ENCODE results near the gene SMAD4. TPM values are rescaled to one million over a fixed set of nuclear protein-coding genes. Genes with fewer than 3 reads are reported as not detected.

Gene SMAD4
- total and polyA plus RNA-seq, 4 donors: 9.3 to 65.3 (median 29.1) TPM

GRCh38 chr18:51053814-51054213, 23.8 kb downstream of the SMAD4 start (continued):
- TF ChIP-seq GABPA (IDR thresholded peaks at IDR 0.05 in 1 of 2, conservative IDR thresholded peaks at IDR 0.05 in 1 of 2): no peak

GRCh38 chr18:51054764-51055163, 24.8 kb downstream of the SMAD4 start:
- Histone ChIP-seq H3K9me3 (ENCODE audit: control insufficient read depth in 4 of 4, low read length in 3 of 4) (no peaks in the 10 kb centered on the region), H3K27ac (ENCODE audit: low read depth in 1 of 2, low read length in 2 of 2) (no peak overlapping the region), H3K4me3 (ENCODE audit: low read depth in 1 of 3, low read length in 3 of 3) (no peak overlapping the region), H3K36me3 (ENCODE audit: control insufficient read depth in 4 of 4, insufficient read depth in 3 of 4, low read depth in 1 of 4, low read length in 3 of 4) (peaks cover 4 to 34% (median 22%) of the 10 kb centered on the region in 4 donors), H3K4me1 (ENCODE audit: control insufficient read depth in 4 of 4, insufficient read depth in 4 of 4, low read length in 3 of 4) (no peaks in the 10 kb centered on the region), H3K9ac (ENCODE audit: low read depth in 1 of 2, low read length in 2 of 2) (no peak overlapping the region), H3K27me3 (ENCODE audit: control insufficient read depth in 4 of 4, insufficient read depth in 4 of 4, low read length in 3 of 4) (no peaks in the 10 kb centered on the region)
- DNase-seq (ENCODE audit: low spot score): no peak
- TF ChIP-seq MAX (IDR thresholded peaks at IDR 0.05): no peak
- 93% methylated on average over 3 of the region's 3 CpGs for WGBS

- no peak overlapping the region for H3K27ac ChIP-seq (ENCODE audit: low read depth in 1 of 2, low read length in 2 of 2)
- H3K9ac ChIP-seq (ENCODE audit: low read depth in 1 of 2, low read length in 2 of 2): no peak overlapping the region
- WGBS: 98% methylated on average over 3 of the region's 3 CpGs
- no peak for DNase-seq (ENCODE audit: low spot score)
- peaks cover 1 to 54% (median 35%) of the 10 kb centered on the region in 4 donors for H3K36me3 ChIP-seq (ENCODE audit: control insufficient read depth in 4 of 4, insufficient read depth in 3 of 4, low read depth in 1 of 4, low read length in 3 of 4)
- TF ChIP-seq FOXA2 (IDR thresholded peaks at IDR 0.05) (no peak), TAF1 (conservative IDR thresholded peaks at IDR 0.05) (no peak), NR2F2 (IDR thresholded peaks at IDR 0.05) (no peak), GABPA (IDR thresholded peaks at IDR 0.05 in 1 of 2, conservative IDR thresholded peaks at IDR 0.05 in 1 of 2) (no peak), ZBTB33 (IDR thresholded peaks at IDR 0.05) (no peak), CTCF (IDR thresholded peaks at IDR 0.05; ENCODE audit: low read depth, low read length, missing input control) (no peak), MAX (IDR thresholded peaks at IDR 0.05) (no peak), JUND (IDR thresholded peaks at IDR 0.05) (no peak), RXRA (IDR thresholded peaks at IDR 0.05) (no peak), EGR1 (IDR thresholded peaks at IDR 0.05; ENCODE audit: low read depth in 2 of 2) (no peak), REST (IDR thresholded peaks at IDR 0.05) (no peak), FOXA1 (IDR thresholded peaks at IDR 0.05) (no peak), HNF4G (IDR thresholded peaks at IDR 0.05) (no peak)
- TF ChIP-seq, protein P1, sequence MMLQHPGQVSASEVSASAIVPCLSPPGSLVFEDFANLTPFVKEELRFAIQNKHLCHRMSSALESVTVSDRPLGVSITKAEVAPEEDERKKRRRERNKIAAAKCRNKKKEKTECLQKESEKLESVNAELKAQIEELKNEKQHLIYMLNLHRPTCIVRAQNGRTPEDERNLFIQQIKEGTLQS (IDR thresholded peaks at IDR 0.05): no peak
- no peaks in the 10 kb centered on the region for H3K9me3 ChIP-seq (ENCODE audit: control insufficient read depth in 4 of 4, low read length in 3 of 4)
- H3K4me1 ChIP-seq (ENCODE audit: control insufficient read depth in 4 of 4, insufficient read depth in 4 of 4, low read length in 3 of 4): no peaks in the 10 kb centered on the region
- H3K4me3 ChIP-seq (ENCODE audit: low read depth in 1 of 3, low read length in 3 of 3): no peak overlapping the region
- no peaks in the 10 kb centered on the region for H3K27me3 ChIP-seq (ENCODE audit: control insufficient read depth in 4 of 4, insufficient read depth in 4 of 4, low read length in 3 of 4)
Observed at GRCh38 chr18:51059969-51060368, 30.0 kb downstream of the SMAD4 start.

Data from liver (tissue), 9 donors.